GM19025 (cell line): ENCODE measurements around the gene TMEM9B.
"Not testable (repeated sequence)": the region's sequence is repeated elsewhere in the genome, so short reads cannot be mapped to it uniquely, and the experiment has no call there.

ENCODE experiments used
- ATAC-seq: cut with Tn5 transposase; IDR thresholded peaks from one replicate; pipeline ENCODE4 v1.9.1; 2021; ENCODE audit warnings: mild to moderate bottlenecking, low read depth, moderate library complexity; ENCODE audit not compliant: unreplicated experiment

The TMEM9B gene

DNA sequence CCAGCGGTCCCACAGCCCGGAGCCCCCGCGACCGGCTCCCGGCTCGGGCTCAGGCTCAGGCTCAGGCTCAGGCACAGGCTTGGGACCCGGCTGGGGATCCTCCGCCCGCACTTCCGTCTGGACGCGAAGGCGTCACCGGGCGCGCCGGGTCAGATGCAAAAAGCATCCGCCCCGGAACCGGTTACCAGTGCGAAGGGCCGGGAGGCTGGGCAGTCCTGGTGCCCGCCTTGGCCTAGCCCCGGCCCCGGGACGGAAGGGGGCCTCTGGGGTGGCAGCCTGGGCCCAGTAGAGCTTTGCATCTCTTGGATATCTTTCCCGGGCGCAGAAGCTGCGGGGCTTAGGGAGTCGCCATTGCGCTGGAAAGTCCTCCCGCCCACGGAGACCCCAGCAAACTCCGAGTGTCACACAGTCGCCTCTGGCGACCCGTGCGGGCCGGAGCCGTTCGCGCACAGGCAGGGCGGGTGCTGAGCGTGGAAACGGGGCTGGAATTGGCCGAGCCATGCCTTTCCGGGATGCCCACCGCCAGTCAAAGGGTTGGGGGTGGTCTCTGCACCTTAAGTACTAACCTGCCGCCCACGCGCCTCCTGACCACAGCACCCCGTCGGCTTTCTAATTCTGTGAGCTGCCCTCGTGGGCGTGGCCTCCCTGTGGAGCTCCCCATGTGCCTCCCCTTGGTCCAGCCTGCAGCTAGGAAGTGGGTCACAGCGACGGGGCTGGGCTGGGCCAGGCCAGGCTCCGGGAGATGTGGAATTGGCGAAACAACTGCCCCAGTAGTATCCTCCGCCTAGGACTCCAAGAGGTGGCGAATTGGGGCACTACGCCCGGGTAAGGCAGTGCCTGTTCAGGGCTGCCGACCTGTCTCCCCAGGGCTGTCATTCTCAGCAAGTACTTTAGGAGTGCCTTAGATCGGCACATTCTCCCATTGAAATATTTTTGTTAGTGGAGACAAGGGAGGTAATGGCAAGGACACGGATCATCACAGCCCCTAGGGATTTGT lies at the start of gene TMEM9B:
TSS of gene TMEM9B (minus strand) at position 119 of the 997 bp plus-strand sequence. CDS start 129 bp downstream, outside the sequence.
- peak; percentile 86 for ATAC-seq

DNA sequence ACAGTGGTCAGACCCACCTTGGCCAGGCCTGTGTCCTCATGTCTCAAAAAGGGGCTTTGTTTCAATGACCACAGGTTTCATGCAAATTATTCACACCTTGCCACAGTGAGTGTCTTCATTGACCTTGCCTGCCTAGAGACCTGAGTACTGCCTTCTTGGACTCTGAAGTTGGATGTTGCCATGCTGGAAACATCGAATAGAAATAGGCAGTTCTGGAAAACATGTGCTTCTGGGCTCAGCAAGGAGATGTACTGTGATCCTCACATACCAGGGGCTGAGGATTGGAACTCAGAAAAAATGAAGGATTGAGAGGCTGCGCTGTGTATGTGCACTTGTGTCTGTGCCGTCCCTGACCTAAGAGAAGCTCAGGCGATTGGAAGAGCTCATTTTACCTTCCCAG lies 49.1 kb upstream of the TMEM9B start:
- ATAC-seq: no peak

DNA sequence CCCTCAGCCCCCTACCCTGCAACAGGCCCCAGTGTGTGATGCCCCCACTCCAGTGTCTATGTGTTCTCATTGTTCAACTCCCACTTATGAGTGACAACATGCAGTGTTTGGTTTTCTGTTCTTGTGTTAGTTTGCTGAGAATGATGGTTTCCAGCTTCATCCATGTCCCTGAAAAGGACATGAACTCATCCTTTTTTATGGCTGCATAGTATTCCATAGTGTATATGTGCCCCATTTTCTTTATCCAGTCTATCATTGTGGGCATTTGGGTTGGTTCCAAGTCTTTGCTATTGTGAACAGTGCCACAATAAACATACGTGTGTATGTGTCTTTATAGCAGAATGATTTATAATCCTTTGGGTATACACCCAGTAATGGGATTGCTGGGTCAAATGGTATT lies 45.3 kb upstream of the TMEM9B start:
- not testable (repeated sequence) for ATAC-seq

DNA sequence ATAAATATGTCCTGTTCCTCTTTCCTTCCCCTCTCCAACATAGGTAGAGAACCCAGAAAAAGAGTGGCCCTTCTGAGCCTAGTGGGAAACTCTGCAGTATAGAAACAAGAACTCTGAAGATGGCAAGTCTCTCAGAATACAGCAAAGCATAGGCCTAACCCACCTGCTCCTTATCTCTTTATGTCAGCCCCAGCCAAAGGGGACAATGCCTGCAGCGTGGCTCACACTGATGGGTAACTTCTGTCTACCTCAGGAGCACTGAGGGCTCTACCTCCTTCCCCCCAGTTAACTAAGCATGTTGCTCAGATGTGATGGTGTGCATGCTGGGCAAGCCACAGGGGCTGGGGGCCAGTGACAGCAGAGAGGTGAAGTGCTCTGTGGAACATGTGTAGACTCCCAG lies 44.4 kb upstream of the TMEM9B start:
- ATAC-seq: no peak

DNA sequence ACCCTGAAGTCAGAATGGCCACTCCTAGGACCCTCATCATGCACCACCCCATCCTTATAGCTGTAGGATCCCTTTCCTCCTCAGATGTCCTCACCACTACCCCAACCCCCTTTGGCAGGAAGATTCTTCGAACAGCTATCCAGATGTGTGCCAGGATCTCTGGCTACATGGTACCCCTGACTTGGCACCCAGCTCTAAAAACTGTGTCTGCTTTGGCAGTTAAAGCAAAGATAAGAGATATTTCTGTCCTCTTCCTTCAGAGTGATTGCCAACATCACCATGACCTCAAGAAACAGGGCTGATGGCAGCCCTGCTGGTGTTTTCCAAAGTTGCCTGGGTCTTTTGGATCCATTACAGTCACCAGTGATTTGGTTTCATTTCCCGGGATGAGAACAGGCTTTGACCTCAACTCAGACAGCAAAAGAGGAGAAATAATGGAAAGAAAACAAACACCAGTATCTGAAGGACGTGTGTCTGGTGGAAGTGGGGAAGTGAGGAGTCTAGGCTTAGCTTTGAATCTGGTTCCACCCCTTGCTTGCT lies 43.8 kb upstream of the TMEM9B start:
- ATAC-seq: no peak

DNA sequence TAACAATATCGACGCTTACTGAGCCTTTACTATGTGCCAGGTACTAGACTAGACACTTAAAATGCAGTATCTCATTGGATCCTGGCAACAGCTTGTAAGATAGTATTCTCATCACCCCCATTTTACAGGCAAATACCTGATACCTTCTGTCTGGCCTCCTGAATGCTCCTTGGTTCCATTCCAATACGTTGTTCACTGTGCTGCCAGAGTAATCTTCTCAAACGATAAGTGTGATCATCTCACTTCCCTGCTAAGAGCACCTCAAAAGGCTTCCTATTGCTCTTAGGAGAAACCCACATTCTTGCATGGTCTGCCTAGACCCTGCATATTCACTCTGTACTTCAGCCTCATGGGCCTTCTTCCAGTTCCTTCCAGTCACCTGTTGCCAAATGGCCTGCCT lies 40.8 kb upstream of the TMEM9B start:
- ATAC-seq: no peak

DNA sequence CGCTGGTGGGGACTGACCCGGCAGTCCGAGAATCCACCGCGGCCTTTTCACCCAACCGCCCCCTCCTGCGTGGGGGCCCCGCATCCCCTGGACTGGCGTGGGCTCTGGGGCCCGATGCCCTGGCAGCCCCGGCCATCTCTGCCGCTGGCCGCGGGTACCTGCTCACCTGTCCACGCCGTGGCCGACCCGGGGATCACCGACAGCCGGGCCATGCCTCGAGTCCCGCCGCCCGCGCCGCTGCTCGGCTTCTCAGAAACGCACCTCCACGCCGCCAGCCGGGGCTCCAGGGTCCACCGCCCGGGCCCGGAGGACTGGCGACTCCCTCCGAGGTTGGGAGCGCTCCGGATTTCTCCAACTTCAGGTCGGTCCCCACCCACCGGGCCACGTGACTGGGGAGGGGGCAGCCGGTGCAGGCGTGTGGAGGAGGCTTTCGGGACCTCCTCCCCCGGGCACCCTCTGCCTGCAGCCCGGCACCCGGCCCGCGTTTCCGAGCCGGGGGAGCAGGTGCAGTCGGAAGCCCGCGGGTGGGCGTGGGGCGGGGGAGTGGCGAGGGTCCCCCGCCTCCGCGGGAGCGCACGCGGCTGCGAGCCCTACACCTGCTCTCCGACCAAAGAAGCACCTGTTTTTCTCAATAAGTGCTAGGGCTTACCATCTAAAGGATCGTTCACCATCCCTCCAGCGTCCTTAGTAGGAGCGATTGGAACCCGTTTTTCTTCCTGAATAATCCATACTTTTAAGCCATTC lies 40.1 kb upstream of the TMEM9B start:
- ATAC-seq: no peak

DNA sequence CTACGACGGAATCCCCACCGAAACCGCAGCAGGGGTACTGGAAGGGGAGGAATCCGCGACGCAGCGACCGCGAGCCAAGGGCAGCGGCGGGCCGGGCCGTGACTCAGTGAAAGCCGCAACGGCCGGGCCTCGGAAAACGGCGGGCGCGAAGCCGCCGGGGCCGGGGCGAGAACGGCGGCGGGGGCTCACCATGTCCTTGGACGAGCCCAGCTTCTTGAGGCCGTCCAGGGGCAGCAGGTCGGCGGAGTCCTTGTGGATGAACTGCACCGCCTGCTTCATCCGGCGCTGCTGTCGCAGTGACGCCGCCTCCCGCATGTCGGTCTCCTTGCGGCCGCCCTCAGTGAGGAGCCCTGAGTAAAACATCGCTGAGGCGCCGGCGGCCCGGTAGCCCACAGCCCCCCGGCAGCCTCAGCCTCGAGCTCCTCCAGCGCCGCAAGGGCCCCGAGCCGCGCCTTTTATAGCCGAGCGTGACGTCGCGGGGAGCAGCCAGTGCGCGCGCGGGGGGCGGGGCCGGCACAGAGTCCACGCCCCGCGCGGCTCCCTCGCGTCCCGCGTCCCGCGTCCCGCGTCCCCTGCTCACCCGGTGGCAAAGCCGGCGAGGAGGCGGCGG lies 39.4 kb upstream of the TMEM9B start, which contains the start of gene NRIP3:
TSS of gene NRIP3 (minus strand) at position 429 of the 610 bp plus-strand sequence. CDS start at position 363, 66 bp downstream.
- ATAC-seq: no peak

DNA sequence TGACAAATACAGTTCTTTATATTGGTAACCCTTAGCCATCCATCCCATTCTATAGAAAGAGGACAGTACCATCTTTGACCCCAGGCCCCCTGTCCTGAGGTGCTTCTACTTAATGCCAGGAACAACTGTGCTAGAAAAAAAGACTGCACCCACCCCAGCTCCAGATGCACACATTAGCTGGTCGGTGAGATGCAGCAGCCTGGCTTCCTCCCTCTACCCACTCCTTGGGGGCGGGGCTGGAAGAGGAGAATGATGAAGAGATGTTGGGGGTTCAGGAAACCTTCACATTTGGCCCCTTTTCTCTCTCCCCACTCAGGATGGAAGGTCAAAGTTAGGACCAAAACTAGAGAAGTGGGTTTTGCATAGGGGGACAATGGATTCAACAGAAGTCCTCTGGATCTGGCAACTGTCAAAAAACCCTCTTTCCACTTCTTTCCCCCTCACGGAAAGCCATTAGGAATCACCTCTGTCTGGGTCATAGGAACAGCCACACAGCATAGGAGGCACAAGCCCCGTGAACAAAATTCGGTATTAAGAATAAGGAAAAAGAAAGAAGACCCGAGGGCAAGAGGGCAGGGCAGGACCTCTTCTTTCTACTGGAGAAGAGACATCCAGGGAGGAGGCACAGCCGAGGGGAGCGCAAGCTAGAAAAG lies 38.8 kb upstream of the TMEM9B start:
- no peak for ATAC-seq

DNA sequence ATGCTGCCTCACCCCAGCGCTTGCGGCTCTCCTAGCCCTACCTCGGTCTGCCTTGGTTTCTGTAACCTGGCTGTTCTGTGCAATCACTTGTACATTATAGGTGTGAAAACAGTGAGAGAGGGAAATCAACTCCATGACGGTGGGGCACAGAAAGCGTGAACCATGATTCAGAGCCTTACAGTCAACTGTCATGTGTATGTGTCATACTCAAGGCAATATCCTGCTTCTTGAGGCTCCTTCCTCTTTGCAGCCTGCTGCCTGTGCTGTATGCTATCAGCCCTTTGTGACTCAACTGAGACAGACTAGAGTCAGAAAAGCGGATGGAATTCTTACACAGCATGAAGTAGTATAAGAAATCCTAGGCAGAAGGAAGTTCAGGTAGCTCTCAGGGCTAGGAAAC lies 37.5 kb upstream of the TMEM9B start:
- ATAC-seq: no peak

DNA sequence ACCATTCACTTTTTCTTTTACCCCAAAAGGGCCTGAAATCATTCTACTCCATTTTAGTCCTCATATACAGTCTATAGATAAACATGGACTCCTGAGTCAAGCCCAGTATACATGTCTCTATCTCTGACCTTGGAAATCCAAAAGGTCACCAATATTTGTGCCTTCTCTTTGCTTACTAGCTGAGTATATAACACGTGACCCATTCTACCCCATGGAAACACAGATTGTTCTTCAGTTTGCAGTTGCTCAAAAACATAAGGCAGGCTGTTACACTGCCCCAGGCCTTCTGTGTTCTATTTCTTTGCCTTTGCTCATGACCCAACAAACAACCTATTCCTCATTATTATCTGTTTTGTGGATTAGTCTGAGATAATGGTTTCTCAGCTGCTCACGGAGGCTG lies 33.8 kb upstream of the TMEM9B start:
- no peak for ATAC-seq

DNA sequence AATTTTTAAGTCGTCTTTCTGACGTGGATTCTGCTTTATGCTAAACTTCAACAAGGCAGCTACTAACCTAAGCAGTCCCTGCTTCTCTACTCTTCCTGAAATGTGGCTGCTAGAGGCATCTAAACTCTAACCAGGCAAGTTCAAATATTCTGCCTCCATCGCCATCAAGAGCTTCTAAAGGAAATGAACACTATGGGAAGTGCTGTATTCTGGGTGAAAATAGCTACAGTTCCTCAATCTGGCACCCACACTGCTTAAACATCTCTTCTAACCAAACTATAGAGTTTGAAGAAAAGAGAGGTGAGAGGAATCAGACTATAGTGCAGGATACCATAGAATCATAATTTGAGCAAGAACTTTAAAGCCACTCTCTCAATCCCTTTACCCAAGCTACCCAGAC lies 33.2 kb upstream of the TMEM9B start:
- ATAC-seq: no peak

DNA sequence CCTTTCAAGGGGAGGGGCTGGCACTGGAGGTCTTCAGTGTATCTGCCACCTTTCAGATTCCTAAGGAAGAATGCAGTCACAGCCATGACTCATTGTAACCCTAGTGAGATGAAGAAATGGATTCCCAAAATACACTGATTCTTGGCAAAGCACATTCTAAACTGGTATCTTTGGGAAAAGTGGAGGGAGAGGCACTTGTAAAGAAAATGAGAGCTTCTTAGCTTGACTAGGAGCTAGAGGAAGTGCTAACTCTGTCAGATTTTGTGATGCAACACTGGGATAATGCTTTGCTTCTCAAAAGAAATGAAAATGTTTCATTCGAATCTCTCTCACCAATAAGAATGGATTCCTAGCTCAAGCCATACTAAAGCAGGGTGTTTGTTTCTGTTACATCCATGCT lies 25.2 kb upstream of the TMEM9B start:
- ATAC-seq: no peak

DNA sequence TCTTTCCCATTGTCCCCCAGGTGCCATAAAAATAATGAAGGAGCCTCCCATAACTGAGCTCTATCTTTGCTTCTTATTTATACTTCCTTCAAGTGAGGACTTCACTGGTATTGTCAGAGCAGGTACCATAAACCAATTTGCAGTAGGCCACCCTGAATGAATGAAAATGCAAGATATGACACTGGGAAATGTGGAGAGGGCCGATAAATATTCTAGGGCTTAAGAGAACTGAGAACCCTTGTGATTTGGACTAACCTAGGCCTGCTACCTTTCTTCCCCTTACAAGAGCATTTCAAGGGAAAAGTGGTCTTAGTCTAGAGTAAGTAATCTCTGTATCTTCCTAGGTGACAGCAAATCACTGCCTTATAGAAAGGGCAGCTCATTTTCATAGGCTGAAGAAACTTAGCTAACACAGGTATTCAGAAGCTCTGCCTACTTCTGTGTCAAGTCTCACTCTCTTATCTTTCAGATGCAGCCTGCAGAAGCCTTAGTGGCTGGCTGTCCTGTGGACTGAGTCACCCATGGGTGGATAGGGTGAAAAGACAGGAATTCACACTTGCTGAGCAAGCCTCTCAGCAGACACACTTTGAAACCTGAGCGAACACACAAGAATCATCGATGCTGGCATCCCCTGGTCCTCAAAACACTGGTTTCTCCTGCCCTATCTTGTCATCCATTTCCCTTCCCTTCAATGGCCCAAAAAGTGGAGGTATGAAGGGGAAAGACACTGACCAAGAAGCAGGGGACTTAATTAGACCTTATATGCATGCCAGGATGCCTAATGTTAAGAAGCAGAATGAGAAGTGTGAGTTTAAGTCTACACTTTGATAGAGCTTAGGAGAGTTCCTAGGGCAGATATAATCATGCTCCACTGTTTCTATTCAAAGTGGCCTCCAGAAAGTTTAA lies 24.3 kb upstream of the TMEM9B start:
- no peak for ATAC-seq

DNA sequence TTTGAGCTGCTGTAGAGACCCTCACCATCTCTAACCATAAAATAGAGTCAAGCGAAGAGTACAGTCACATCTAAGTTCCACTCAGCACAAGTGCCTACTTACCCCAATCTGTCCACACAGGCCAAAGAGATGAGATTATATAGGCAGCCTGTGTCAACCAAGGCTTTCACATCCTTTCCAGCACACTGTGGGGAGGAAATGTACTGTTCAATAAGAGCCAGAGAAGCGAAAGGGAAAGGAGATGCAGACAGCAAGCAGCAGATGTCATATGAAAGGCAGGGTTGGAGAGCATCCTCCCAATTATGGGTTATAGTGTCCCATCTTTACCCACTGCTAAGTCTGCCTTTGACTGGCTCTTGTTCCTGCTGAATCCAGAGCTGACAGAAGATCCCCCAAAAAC lies 23.2 kb upstream of the TMEM9B start:
- ATAC-seq: no peak

DNA sequence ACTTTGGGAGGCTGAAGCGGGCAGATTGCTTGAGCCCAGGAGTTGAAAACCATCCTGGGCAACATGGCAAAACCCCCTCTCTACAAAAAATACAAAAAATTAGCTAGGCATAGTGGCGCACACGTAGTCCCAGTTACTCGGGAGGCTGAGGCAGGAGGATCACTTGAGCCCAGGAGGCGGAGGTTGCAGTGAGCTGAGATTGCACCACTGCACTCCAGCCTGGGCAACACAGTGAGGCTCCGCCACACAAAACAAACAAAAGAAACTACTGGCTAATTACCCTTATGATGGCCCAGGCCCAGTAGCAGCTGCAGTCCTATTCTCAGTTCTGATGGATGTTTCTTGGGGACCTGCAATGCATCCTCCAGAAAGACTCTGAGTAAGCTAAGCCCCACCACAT lies 22.5 kb upstream of the TMEM9B start:
- ATAC-seq: not testable (repeated sequence)

DNA sequence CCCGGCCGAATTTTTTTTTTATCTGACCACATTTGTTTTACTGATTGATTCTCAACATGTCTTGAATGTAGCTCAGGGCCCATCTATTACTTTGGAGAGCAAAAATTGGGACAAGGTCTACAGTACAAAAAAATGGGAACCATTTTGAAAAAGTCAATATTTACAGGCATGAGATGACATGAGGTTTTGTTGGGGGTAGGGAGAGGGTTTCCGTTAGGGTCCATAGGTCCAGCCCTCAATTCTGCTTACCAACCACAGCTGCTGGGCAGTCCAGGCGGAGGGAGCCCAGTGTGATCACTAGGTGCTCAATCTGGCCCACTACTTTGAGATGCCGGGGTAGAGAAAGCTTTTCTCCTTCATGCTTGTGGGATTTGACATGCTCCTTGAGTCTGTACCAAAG lies 21.2 kb upstream of the TMEM9B start:
- ATAC-seq: no peak

DNA sequence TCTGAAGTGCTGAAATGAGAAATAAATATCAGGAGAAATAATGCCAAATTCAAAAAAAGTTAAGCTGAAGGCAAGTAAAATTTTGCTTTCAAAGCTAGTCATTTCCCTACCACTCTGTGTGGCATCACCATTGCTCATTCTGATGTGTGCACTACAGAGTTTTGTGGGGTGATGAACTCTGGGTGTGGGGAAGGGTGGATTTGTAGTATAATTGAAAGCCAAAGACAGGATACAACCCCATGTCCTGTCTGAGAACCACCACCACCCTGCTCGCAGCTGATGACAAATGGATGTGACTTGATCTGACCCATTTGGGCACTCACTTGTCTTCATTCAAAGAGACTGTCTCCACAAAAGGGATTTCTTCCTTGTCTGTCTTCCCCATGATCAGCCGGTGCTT lies 19.3 kb upstream of the TMEM9B start:
- ATAC-seq: no peak

DNA sequence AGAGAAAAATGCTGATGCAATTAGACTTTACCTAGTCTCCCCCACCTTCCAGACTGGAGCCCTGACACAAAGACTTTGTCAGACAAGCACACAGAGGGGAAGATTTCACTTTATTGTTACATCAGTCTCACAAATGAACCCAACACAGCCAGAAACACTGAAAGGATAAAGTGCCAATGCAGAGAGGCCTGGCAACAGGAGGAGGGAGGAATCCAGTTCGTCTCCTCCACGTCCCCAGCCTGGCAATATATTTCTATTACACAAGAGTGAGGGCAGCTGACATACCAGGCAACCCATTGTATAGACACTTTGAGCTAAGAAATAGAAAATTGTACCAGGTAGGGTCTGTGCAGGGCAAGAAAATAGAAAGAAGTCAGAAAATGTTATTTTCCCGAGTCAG lies 16.2 kb upstream of the TMEM9B start:
- ATAC-seq: no peak
